Memory B cell (primary cell): ENCODE measurements around the gene CXCR5.

Experiments
- ATAC-seq: fragments of 150-1000 bp; cut with Tn5 transposase; 2 replicates; pipeline ENCODE4 v1.10.0; 2021; ENCODE audit warnings: low read depth, mild to moderate bottlenecking, moderate library complexity
- DNase-seq, 2 donors: peaks; one replicate each; pipeline ENCODE4 v3.0.0; 2022; ENCODE audit warnings: low spot score in 2 of 2
- H3K27ac Mint-ChIP-seq: one replicate; pipeline ENCODE4 v1.8.0; 2022; ENCODE audit warnings: mild to moderate bottlenecking, moderate library complexity, mixed read lengths
- H3K27me3 Mint-ChIP-seq: one replicate; pipeline ENCODE4 v1.8.0; 2022; ENCODE audit warnings: mixed read lengths
- H3K36me3 Mint-ChIP-seq: one replicate; pipeline ENCODE4 v1.8.0; 2022; ENCODE audit warnings: mild to moderate bottlenecking, mixed read lengths
- H3K4me1 Mint-ChIP-seq: one replicate; pipeline ENCODE4 v1.8.0; 2022; ENCODE audit warnings: mixed read lengths
- H3K4me3 Mint-ChIP-seq: one replicate; pipeline ENCODE4 v1.8.0; 2022; ENCODE audit warnings: mild to moderate bottlenecking, moderate library complexity, mixed read lengths
- H3K9me3 Mint-ChIP-seq: one replicate; pipeline ENCODE4 v1.8.0; 2022; ENCODE audit warnings: mixed read lengths

Gene CXCR5

DNA sequence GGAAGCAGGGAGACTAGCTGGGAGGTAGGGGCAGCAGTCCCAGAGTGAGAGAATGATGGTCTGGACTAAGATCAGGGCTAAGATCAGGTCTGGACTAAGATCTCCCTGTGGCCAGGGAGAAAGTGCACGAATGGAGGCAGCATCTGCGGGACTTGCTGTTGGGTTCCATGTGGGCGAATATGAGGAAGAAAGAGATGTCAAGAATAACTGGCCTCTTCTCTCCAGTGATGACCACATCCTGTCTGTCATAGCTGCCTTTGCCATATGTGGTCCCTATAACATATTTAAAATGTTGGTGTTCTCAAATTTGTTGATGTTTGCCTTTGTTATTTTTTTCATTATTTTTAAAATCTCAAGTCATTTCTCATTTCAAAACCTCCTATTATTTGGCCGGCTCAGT is 27.4 kb upstream of the CXCR5 start:
- no peak overlapping the region for H3K27ac Mint-ChIP-seq
- no peaks in the 10 kb centered on the region for H3K27me3 Mint-ChIP-seq
- peaks cover 21% of the 10 kb centered on the region for H3K4me1 Mint-ChIP-seq
- H3K9me3 Mint-ChIP-seq: no peaks in the 10 kb centered on the region
- H3K4me3 Mint-ChIP-seq: no peak overlapping the region
- DNase-seq: no peak
- H3K36me3 Mint-ChIP-seq: no peaks in the 10 kb centered on the region
- no peak for ATAC-seq

DNA sequence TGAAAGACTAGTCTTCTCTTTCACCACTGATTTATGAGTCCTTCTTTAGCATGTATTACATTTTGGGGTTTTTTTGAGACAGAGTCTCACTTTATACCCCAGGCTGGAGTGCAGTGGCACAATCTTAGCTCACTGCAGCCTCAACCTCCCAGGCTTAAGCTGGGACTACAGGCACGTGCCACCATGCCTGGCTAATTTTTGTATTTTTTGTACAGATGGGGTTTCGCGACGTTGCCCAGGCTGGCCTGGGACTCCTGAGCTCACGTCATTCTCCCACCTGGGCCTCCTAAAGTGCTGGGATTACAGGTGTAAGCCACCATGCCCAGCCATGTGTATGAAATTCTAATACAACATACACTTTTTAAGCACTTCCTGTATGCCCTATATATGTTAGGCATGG is 26.3 kb upstream of the CXCR5 start:
- H3K27ac Mint-ChIP-seq: no peak overlapping the region
- ATAC-seq: peak; percentile 47
- H3K9me3 Mint-ChIP-seq: no peaks in the 10 kb centered on the region
- no peak overlapping the region for H3K4me3 Mint-ChIP-seq
- peaks cover 15% of the 10 kb centered on the region for H3K4me1 Mint-ChIP-seq
- no peaks in the 10 kb centered on the region for H3K36me3 Mint-ChIP-seq
- DNase-seq: no peak
- H3K27me3 Mint-ChIP-seq: no peaks in the 10 kb centered on the region

DNA sequence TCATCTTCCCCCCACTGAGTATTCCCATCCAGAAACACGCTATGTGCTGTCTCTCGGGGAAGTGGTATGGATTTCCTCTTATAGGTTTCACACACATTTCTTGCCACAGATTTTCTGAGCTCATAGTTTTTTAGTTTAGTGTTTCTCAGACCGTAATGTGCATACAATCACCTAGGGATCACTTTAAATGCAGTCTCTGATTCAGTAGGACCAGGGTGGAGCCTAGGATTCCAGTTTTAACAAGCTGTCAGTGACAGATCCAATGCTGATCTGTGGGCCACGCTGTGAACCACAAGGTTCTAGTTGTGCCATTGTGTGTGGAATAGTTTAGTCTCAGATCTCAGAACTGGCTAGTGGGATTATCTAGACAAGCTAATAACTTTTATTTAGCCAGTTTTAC is 23.7 kb upstream of the CXCR5 start:
- DNase-seq (no peak), ATAC-seq (peak; percentile 5)
- Mint-ChIP-seq H3K4me3 (no peak overlapping the region), H3K27me3 (no peaks in the 10 kb centered on the region), H3K27ac (peak overlapping the region; percentile 87), H3K36me3 (no peaks in the 10 kb centered on the region), H3K4me1 (peaks cover 16% of the 10 kb centered on the region), H3K9me3 (no peaks in the 10 kb centered on the region)

DNA sequence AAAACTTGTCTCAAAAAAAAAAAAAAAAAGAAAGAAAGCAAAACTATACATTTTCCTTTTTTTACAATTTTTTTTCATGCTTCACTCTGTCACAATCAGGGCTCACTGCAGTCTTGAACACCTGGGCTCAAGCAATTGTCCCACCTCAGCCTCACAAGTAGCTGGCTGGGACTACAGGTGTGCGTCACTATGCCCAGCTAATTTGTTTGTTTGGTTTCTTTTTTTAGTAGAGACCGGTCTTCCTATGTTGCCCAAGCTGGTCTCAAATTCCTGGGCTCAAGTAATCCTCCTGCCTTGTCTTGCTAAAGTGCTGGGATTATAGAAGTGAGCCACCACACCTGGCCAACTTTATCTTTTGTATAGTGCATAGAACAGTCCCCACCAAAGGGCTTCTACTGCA is 15.0 kb upstream of the CXCR5 start:
- DNase-seq: no peak
- Mint-ChIP-seq H3K27me3 (no peaks in the 10 kb centered on the region), H3K36me3 (no peaks in the 10 kb centered on the region), H3K4me1 (peaks cover 34% of the 10 kb centered on the region), H3K27ac (peak overlapping the region; percentile 77), H3K4me3 (no peak overlapping the region), H3K9me3 (no peaks in the 10 kb centered on the region)
- peak; percentile 18 for ATAC-seq

DNA sequence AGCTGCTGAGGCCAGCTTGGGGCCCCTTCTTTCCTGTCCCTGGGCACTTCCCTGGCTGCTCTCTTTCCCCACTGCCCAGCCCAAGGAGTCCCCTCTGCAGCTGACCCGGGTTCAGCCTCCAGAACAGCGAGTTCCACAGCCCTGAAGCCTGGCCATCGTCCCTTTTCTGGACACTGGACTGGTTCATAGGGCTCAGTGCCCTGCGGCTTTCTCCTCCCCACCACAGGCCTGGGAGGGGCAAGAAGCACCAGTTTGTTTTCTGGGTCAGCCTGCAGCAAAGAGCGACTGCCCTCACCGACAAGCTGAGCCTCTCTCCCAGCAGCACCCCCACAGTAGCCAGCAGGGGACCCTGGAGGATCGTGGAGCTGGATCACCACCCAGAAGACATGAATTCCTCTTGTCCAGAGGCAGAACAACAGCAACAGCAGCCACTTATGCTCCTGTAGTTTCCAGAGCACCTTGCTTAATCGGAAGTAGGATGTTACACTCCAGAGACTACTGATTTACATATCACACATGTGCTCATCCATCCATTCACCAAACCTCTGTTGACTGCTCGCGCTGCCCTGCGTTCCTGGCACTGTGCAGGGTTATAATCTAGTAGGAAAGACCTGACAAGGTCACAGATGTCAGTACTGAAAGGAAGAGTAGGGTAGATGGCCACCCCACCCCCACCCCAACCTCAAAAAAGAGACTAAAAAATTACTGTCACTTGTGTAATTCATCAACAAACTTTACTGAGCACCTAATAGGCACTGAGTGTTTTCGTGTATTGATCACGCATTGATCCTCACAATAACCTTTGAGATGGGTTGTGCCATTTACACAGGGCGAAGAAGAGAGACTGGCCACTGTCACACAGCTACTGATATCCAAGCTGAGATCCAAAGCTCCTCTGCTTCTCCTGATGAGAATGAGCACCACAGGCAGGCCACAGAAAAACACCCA is 13.0 kb upstream of the CXCR5 start:
- H3K4me3 Mint-ChIP-seq: peak overlapping the region; percentile 84
- ATAC-seq (peak; percentile 63), DNase-seq (peak in 1 of 2 donors; percentile 69)
- no peaks in the 10 kb centered on the region for H3K27me3 Mint-ChIP-seq
- H3K36me3 Mint-ChIP-seq: no peaks in the 10 kb centered on the region
- no peaks in the 10 kb centered on the region for H3K9me3 Mint-ChIP-seq
- H3K27ac Mint-ChIP-seq: peak overlapping the region; percentile 97
- H3K4me1 Mint-ChIP-seq: peaks cover 43% of the 10 kb centered on the region

DNA sequence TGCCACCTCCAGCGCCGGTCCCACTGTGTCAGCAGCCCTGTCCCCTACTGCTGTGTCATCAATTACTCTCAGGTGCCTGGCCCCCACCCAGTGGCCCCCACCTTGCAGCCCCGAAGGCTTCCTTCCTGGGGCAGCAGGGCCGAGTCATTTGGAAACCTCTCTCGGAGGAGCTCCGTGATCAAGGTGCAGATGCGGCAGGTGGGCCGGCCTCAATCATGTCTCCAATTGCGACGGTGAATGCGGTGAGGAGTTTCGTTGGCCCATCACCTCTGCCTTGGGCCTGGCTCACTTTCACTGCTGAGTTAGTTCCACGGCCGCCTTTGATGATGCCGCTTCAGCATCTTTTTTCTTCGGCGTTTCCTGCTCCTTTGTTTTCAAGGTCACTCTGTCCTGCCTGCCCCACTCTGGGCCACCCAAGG is 11.3 kb upstream of the CXCR5 start:
- peaks cover 54% of the 10 kb centered on the region for H3K4me1 Mint-ChIP-seq
- peak overlapping the region; percentile 76 for H3K27ac Mint-ChIP-seq
- ATAC-seq (peak; percentile 6), DNase-seq (peak in 1 of 2 donors; percentile 46)
- no peaks in the 10 kb centered on the region for H3K36me3 Mint-ChIP-seq
- H3K27me3 Mint-ChIP-seq: no peaks in the 10 kb centered on the region
- H3K9me3 Mint-ChIP-seq: no peaks in the 10 kb centered on the region
- H3K4me3 Mint-ChIP-seq: peak overlapping the region; percentile 73

DNA sequence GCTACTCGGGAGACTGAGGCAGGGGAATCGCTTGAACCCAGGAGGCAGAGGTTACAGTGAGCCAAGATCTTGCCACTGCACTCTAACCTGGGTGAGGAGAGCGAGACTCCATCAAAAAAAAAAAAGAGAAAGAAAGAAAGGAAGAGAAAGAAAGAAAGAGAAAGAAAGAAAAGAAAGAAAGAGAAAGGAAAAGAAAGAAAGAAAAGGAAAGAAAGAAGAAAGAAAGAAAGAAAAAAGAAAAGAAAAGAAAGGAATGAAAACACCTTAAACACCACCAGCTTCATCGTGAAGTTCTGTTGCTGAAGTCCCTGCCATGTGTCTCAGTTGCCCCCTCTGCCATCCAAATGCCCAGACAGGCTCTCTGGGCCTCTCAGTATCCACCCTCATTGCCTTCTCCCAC is 9.9 kb upstream of the CXCR5 start:
- no peaks in the 10 kb centered on the region for H3K36me3 Mint-ChIP-seq

DNA sequence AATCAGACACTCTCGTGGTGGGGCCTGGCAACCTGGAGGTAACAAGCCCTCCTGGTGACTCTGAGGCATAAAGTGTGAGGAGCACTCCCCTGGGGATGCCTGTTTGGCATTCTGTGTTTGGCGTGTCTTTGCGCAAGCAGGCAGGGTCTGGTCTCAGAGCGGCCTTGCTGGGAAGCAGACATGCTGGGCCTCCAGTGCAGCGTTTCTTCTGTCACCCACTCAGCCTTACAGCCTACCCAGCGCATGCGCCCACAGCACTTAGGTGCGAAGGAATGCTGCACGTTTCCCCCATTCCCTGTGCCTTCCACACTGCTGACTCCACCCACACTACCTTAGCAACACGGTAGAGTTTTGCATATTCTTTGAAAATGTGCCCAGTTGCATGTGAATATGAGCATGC is 7.4 kb upstream of the CXCR5 start:
- no peaks in the 10 kb centered on the region for H3K9me3 Mint-ChIP-seq
- ATAC-seq (no peak), DNase-seq (no peak)
- H3K27ac Mint-ChIP-seq: peak overlapping the region; percentile 93
- peaks cover 46% of the 10 kb centered on the region for H3K4me1 Mint-ChIP-seq
- H3K4me3 Mint-ChIP-seq: peak overlapping the region; percentile 81
- no peaks in the 10 kb centered on the region for H3K36me3 Mint-ChIP-seq
- H3K27me3 Mint-ChIP-seq: no peaks in the 10 kb centered on the region

More for the DNA sequence above, 9.9 kb upstream of the CXCR5 start:
- H3K27ac Mint-ChIP-seq: peak overlapping the region; percentile 79
- H3K27me3 Mint-ChIP-seq: no peaks in the 10 kb centered on the region
- no peak overlapping the region for H3K4me3 Mint-ChIP-seq
- peaks cover 52% of the 10 kb centered on the region for H3K4me1 Mint-ChIP-seq
- ATAC-seq (no peak), DNase-seq (no peak)
- H3K9me3 Mint-ChIP-seq: no peaks in the 10 kb centered on the region

DNA sequence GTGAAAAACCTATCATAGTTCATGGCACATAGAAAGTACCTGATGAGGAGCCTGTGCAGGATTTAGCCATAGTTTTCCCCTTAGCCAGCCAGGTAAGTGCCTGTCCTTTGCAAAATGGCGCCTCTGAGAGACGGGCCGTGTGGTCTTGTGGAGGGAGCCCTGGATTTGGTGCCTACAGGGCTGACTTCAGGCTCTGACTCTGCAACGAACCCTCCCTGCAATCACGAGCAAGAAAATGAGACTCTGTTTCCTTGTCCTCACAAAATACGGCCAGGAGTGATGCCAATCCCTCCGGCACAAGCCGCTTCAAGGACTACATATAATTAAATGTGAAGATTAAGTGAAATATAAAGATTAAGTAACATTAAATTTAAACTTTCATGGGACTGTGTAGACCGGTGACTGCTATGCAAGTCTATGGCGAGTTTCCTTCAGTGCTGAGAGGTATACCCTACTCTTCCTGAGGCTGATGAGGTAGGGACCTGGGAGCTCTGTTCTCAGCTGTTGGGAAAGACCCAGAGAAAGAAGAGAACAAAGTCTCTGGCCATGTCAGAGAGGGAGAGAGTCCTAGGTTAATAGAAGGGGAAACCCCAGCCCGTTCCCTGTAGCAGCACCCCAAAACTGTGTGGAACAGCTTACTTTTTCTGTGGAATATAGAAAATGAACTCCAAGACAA is 6.1 kb upstream of the CXCR5 start:
- DNase-seq (no peak), ATAC-seq (no peak)
- H3K9me3 Mint-ChIP-seq: no peaks in the 10 kb centered on the region
- no peaks in the 10 kb centered on the region for H3K36me3 Mint-ChIP-seq
- peak overlapping the region; percentile 93 for H3K27ac Mint-ChIP-seq
- H3K4me3 Mint-ChIP-seq: no peak overlapping the region
- H3K4me1 Mint-ChIP-seq: peaks cover 50% of the 10 kb centered on the region
- no peaks in the 10 kb centered on the region for H3K27me3 Mint-ChIP-seq

DNA sequence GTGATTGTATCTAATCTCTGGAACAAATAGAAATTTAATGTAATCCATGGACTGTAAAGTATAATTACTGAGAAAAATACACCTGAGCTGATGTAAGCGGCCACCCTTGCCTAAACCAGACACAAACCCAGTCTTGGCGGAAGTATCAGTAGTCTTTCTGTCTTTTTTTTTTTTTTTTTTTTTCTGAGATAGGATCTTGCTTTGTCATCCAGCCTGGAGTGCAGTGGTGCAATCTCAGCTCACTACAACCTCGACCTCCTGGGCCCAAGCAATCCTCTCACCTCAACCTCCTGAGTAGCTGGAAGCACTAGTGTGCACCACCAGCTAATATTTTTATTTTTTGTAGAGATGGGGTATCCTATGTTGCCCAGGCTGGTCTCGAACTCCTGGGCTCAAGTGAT is 5.5 kb upstream of the CXCR5 start:
- ATAC-seq (no peak), DNase-seq (no peak)
- H3K36me3 Mint-ChIP-seq: no peaks in the 10 kb centered on the region
- H3K27me3 Mint-ChIP-seq: no peaks in the 10 kb centered on the region
- peaks cover 48% of the 10 kb centered on the region for H3K4me1 Mint-ChIP-seq
- no peak overlapping the region for H3K4me3 Mint-ChIP-seq
- H3K27ac Mint-ChIP-seq: no peak overlapping the region
- H3K9me3 Mint-ChIP-seq: no peaks in the 10 kb centered on the region

DNA sequence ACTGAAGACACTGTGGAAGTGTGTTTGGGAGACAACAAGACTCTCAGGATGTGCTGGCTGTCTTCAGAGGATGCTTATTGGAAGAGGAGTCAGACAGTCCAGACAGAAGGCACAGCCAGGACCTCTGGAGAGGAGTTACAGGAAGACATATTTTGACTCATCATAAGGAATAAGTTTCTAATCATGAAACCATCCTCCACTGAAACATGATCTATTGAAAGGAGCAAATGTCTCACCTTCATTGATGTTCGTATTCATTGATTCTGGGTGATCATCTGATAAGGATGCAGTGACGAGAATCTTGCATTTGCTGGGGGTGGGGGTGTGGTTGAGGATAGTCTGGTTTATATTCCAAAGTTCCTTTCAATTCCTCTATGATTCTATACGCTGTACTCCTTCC is 2.5 kb upstream of the CXCR5 start:
- Mint-ChIP-seq H3K36me3 (peaks cover 16% of the 10 kb centered on the region), H3K4me3 (no peak overlapping the region), H3K27ac (peak overlapping the region; percentile 74), H3K4me1 (peaks cover 38% of the 10 kb centered on the region), H3K27me3 (no peaks in the 10 kb centered on the region), H3K9me3 (no peaks in the 10 kb centered on the region)
- no peak for ATAC-seq
- no peak for DNase-seq

DNA sequence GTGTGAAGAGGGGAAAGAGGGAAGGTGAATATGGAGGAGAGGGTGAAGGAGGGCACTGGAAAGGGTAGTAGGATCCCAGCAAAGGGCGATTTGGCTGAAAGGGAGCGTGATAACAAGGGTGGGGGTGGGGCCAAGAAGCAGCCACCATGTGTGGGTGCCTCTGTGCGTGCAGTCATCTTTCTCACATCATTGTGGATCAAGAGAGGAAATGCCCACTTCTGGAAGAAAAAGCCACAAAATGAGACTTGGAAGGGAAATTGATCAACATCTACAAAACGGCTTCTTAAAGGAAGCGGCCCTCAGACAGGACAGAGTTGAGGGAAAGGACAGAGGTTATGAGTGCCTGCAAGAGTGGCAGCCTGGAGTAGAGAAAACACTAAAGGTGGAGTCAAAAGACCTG is 1.2 kb upstream of the CXCR5 start:
- DNase-seq: no peak
- Mint-ChIP-seq H3K36me3 (peaks cover 19% of the 10 kb centered on the region), H3K9me3 (no peaks in the 10 kb centered on the region), H3K27me3 (no peaks in the 10 kb centered on the region), H3K27ac (peak overlapping the region; percentile 97), H3K4me1 (peaks cover 35% of the 10 kb centered on the region), H3K4me3 (peak overlapping the region; percentile 35)
- no peak for ATAC-seq

DNA sequence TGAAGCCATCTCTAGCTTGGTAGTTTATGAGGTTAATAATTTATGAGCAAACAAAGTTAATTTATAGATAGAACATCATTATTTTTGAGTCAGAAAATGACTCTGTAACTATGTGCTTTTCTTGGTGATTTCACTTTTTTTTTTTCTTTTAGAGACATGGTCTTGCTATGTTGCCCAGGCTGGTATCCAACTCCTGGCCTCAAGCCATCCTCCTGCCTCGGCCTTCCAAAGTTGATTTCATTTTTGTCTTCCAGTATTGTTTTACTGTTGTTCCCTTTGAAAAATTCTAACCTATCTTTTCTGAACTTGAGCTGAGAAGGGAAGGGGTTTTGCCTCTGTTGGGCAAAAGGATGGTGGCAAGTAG is 706 bp upstream of the CXCR5 start:
- peaks cover 19% of the 10 kb centered on the region for H3K36me3 Mint-ChIP-seq
- ATAC-seq (no peak), DNase-seq (no peak)
- H3K9me3 Mint-ChIP-seq: no peaks in the 10 kb centered on the region
- peaks cover 40% of the 10 kb centered on the region for H3K4me1 Mint-ChIP-seq
- H3K4me3 Mint-ChIP-seq: peak overlapping the region; percentile 88
- no peaks in the 10 kb centered on the region for H3K27me3 Mint-ChIP-seq
- peak overlapping the region; percentile 97 for H3K27ac Mint-ChIP-seq

DNA sequence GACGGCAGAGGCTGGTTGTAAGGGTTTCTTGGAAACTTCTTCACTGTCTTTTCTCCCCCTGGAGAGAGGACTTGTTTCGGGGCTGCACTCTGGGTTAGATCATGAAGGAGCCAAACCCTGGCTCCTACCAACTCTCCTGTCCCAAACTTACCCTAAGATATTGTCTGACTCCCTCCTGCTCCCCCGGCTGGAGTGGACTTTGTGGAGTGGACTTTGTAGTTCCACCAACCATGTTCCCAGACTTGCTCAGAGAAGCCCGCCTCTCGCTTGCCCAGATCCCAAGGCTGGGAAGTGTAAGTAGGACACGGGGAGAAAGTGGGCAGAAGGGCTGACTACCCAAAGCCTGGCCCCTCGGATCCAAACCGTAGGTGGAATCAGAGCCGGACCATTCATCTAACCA is 1.2 kb downstream of the CXCR5 start:
- H3K4me1 Mint-ChIP-seq: peaks cover 54% of the 10 kb centered on the region
- DNase-seq (peak in 1 of 2 donors; percentile 16), ATAC-seq (no peak)
- peak overlapping the region; percentile 88 for H3K4me3 Mint-ChIP-seq
- H3K27me3 Mint-ChIP-seq: no peaks in the 10 kb centered on the region
- peaks cover 30% of the 10 kb centered on the region for H3K36me3 Mint-ChIP-seq
- no peaks in the 10 kb centered on the region for H3K9me3 Mint-ChIP-seq
- H3K27ac Mint-ChIP-seq: peak overlapping the region; percentile 97
